HEK293 (cell line): ENCODE data around the gene HEXIM1.

ENCODE experiments used
- CTCF ChIA-PET: fragments of 350-600 bp; formaldehyde crosslinking; extraction: SDS; loops from one replicate; lab custom pipeline; 2021; ENCODE audit warnings: antibody characterized with exemption; lab: Yijun Ruan, JAX
- POLR2A ChIA-PET: fragments of 300-600 bp; formaldehyde crosslinking; extraction: SDS; loops from one replicate; lab custom pipeline; 2020; ENCODE audit warnings: antibody characterized with exemption, inconsistent platforms; lab: Yijun Ruan, JAX
- H3K27ac ChIP-seq: fragments of 200-500 bp; sonication (Bioruptor generic); 2 replicates; pipeline ENCODE4 v1.5.1; 2014; ENCODE audit warnings: low read depth, low read length, control low read depth, inconsistent platforms; ENCODE audit errors: extremely low read depth
- H3K36me3 ChIP-seq, 2 experiments: fragments of 200-500 bp in 1 of 2; sonication (Bioruptor generic) in 1 of 2; 1 replicate in 1 of 2; 2 replicates in 1 of 2; pipeline ENCODE4 v1.5.1; 2014 to 2017; ENCODE audit warnings: inconsistent platforms in 2 of 2, low read length in 2 of 2; ENCODE audit not compliant: control insufficient read depth in 2 of 2, insufficient read depth in 1 of 2
- H3K4me1 ChIP-seq: fragments of 200-500 bp; sonication (Bioruptor generic); 2 replicates; pipeline ENCODE4 v1.5.1; 2014; ENCODE audit warnings: mild to moderate bottlenecking, low read length, inconsistent platforms; ENCODE audit not compliant: control insufficient read depth, insufficient read depth
- H3K4me3 ChIP-seq: 2 replicates; pipeline ENCODE4 v1.5.1; 2011; ENCODE audit warnings: low read depth, mild to moderate bottlenecking, control low read depth, low read length, moderate library complexity
- H3K9me3 ChIP-seq: fragments of 200-500 bp; sonication (Bioruptor generic); 2 replicates; pipeline ENCODE4 v1.5.1; 2014; ENCODE audit warnings: low read depth, low read length, inconsistent platforms; ENCODE audit not compliant: control insufficient read depth, insufficient read depth
- HOXD13 ChIP-seq: sonication (generic); formaldehyde crosslinking; IDR thresholded peaks from 2 replicates; pipeline ENCODE4 v1.8.0; 2022; ENCODE audit warnings: missing genetic modification reagents, borderline replicate concordance
- MZF1 ChIP-seq: fragments of 450-650 bp; formaldehyde crosslinking; IDR thresholded peaks from 2 replicates; pipeline ENCODE4 v1.5.1; 2017; ENCODE audit warnings: missing biosample characterization, missing genetic modification characterization, borderline replicate concordance
- PRDM10 ChIP-seq: fragments of 450-650 bp; formaldehyde crosslinking; IDR thresholded peaks from 2 replicates; pipeline ENCODE4 v1.5.1; 2016; ENCODE audit warnings: missing biosample characterization, missing genetic modification characterization
- ZBTB8A ChIP-seq: fragments of 450-650 bp; formaldehyde crosslinking; IDR thresholded peaks from 2 replicates; pipeline ENCODE4 v1.5.1; 2016; ENCODE audit warnings: missing biosample characterization, missing genetic modification characterization
- ZFHX2 ChIP-seq: fragments of 450-650 bp; formaldehyde crosslinking; conservative IDR thresholded peaks from 2 replicates; pipeline ENCODE4 v1.5.1; 2016; ENCODE audit warnings: missing biosample characterization, missing genetic modification characterization
- ZNF311 ChIP-seq: fragments of 450-650 bp; formaldehyde crosslinking; IDR thresholded peaks from 2 replicates; pipeline ENCODE4 v1.5.1; 2017; ENCODE audit warnings: missing biosample characterization, missing genetic modification characterization, borderline replicate concordance
- ZNF391 ChIP-seq: fragments of 450-650 bp; formaldehyde crosslinking; IDR thresholded peaks from 2 replicates; pipeline ENCODE4 v1.5.1; 2016; ENCODE audit warnings: low read depth, missing biosample characterization, missing genetic modification characterization, borderline replicate concordance
- ZNF426 ChIP-seq: fragments of 450-650 bp; formaldehyde crosslinking; IDR thresholded peaks from 2 replicates; pipeline ENCODE4 v1.5.1; 2017; ENCODE audit warnings: missing biosample characterization, missing genetic modification characterization, mild to moderate bottlenecking, inconsistent platforms, moderate library complexity
- ZNF600 ChIP-seq: fragments of 450-650 bp; formaldehyde crosslinking; IDR thresholded peaks from 2 replicates; pipeline ENCODE4 v1.5.1; 2016; ENCODE audit warnings: missing biosample characterization, missing genetic modification characterization
- TF ChIP-seq, protein P1 (sequence below): fragments of 450-650 bp; formaldehyde crosslinking; IDR thresholded peaks from 2 replicates; pipeline ENCODE4 v1.5.1; 2017; ENCODE audit warnings: missing biosample characterization, missing genetic modification characterization
- TF ChIP-seq, protein P2 (sequence below): fragments of 450-650 bp; formaldehyde crosslinking; conservative IDR thresholded peaks from 2 replicates; pipeline ENCODE4 v1.5.1; 2016; ENCODE audit warnings: low read depth, missing biosample characterization, missing genetic modification characterization

The HEXIM1 gene

GRCh38 chr17:45108051-45108450 lies 40.2 kb upstream of the HEXIM1 start:
- peaks cover 21 to 82% of the 10 kb centered on the region in 2 experiments; a peak in 2 of 3 replicates for H3K36me3 ChIP-seq
- H3K27ac ChIP-seq: peak overlapping the region; percentile 17; the same call in 1 of the 2 replicates
- no peaks in the 10 kb centered on the region for H3K9me3 ChIP-seq
- no peaks in the 10 kb centered on the region for H3K4me1 ChIP-seq
- no peak overlapping the region for H3K4me3 ChIP-seq
- no peak for TF ChIP-seq ZNF391 (tag by site-specific recombination)
- TF ChIP-seq ZNF426: no peak
- TF ChIP-seq ZBTB8A (tag by site-specific recombination): no peak
- TF ChIP-seq, protein P1, sequence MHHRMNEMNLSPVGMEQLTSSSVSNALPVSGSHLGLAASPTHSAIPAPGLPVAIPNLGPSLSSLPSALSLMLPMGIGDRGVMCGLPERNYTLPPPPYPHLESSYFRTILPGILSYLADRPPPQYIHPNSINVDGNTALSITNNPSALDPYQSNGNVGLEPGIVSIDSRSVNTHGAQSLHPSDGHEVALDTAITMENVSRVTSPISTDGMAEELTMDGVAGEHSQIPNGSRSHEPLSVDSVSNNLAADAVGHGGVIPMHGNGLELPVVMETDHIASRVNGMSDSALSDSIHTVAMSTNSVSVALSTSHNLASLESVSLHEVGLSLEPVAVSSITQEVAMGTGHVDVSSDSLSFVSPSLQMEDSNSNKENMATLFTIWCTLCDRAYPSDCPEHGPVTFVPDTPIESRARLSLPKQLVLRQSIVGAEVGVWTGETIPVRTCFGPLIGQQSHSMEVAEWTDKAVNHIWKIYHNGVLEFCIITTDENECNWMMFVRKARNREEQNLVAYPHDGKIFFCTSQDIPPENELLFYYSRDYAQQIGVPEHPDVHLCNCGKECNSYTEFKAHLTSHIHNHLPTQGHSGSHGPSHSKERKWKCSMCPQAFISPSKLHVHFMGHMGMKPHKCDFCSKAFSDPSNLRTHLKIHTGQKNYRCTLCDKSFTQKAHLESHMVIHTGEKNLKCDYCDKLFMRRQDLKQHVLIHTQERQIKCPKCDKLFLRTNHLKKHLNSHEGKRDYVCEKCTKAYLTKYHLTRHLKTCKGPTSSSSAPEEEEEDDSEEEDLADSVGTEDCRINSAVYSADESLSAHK (tag by site-specific recombination): no peak
- TF ChIP-seq, all 188 proteins: peak for 0
- ChIA-PET POLR2A (interaction anchor here (0.5 to 1.8 kb wide), 3 partner anchors 9 to 40 kb away, joined by 3 to 4 read pairs (median 3); partner anchors contain the start of gene HEXIM1), CTCF (interaction anchor here (0.5 to 3.3 kb wide), 8 partner anchors 9 to 1188 kb away, joined by 3 to 21 read pairs (median 6); partner anchors contain the start of genes ACBD4 and PLCD3)

DNA sequence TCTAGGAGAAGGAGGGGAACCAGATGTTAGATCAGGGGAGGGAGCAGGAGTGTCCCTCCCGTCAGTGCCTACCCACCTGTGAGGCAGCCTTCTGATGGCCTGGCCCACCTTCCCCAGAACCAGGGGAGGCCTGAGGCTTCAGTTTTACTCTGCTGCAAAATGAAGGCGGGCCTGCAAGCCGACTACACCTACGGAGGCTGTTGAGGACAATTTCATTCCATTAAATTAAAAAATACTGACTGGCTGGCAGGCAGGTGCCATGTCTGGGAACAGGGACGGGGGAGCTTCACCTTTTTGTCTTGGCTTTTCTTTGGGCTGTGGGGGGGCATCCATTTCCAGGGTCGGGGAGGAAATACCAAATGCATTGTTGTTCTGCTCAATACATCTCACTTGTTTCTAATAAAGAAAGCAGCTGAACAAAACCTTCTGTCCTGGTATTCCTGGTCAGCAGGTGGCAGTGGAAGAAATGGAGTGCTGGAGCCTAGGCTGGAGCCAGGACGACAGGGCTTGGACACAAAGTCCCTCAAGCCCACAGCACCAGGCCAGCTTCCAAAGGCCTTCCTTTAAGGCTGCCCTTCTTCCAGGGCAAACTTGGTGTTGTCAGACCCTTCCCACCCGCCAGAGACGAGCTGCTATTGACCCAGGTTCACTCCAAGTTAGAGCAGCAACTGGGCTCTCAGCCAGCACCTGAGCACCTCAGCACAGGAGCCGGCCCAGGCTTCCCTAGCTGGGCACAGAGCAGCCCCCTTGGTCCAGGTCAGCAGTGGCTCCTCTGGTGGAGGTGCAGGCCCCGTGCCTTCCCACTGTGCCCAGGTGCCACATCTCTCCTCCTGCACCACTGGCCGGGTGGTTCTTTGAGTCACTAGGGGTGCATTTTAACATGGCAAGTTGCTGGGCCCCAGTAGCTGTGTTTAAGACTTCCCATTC lies 39.4 kb upstream of the HEXIM1 start:
- Histone ChIP-seq H3K4me1 (no peaks in the 10 kb centered on the region), H3K27ac (peak overlapping the region; percentile 4; the same call in 1 of the 2 replicates), H3K9me3 (no peaks in the 10 kb centered on the region), H3K4me3 (no peak overlapping the region), H3K36me3 (peaks cover 13 to 82% of the 10 kb centered on the region in 2 experiments; a peak in 2 of 3 replicates)
- CTCF ChIA-PET: interaction anchor here (0.5 to 3.3 kb wide), 9 partner anchors 10 to 1189 kb away, joined by 3 to 21 read pairs (median 5); partner anchors contain the start of genes ACBD4 and PLCD3
- TF ChIP-seq MZF1: no peak
- 0 out of 2 replicates have a peak, but pooled peaks have one; percentile 9 for TF ChIP-seq ZFHX2 (tag by site-specific recombination)
- peak; percentile 52 for TF ChIP-seq ZNF600 (tag by site-specific recombination)
- peak; percentile 95 for TF ChIP-seq PRDM10
- POLR2A ChIA-PET: interaction anchor here (1.1 to 1.8 kb wide), 3 partner anchors 9 to 48 kb away, joined by 3 to 4 read pairs (median 3); partner anchors contain the start of gene HEXIM1

DNA sequence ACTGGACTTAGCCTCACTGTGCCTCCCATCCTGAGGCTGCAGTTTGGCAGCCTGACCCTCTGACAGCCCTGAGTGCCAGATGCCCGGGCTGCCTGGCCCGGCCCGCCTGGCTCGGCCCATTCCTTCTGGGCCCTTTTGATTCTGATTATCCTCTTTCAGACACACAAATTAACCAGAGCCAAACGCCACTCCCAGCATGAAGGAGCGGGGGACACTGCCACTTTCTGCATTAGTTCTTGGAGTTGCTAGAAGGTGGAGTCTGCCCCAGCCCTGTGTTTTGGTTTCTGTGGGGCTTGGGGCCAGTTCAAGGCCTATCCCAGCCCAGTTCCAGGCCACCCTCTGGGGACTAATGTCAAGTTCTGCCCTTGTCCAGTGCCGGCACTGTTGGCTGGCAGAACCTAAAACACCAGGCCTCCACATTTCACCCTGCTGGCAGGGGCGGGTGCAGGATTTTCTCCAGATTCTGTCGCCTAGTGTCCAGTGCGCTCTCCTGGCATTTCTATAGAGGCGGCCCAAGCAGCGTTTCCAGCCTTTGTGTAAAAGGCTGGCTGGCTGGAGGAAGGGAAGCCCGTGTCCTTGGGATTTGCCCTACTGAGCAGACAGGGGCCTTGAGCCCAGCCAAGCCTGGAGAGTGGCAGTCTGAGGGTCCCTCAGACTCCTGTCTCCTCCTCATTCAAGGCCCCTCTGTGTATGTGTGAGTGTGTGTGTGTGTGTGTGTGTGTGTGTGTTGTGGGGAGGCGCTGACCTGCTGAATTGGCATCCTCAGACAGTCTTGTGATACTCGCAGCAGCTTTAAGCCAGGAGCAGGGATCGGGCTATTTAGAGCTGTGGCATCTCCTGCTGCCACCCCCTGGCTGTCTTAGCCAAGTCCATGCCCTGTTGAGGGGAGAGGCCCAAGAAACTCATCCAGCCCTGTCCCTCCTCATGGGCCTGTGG lies 37.3 kb upstream of the HEXIM1 start:
- ChIA-PET CTCF (interaction anchor here (1.8 kb wide), 1 partner anchor 25 kb away, joined by 9 read pairs; the partner anchor contains the start of gene ACBD4), POLR2A (interaction anchor here (1.5 kb wide), 1 partner anchor 17 kb away, joined by 4 read pairs; no protein-coding TSS in a partner anchor)
- H3K9me3 ChIP-seq: no peaks in the 10 kb centered on the region
- no peak overlapping the region for H3K27ac ChIP-seq
- H3K4me1 ChIP-seq: no peaks in the 10 kb centered on the region
- H3K4me3 ChIP-seq: no peak overlapping the region
- H3K36me3 ChIP-seq: peaks cover 3 to 67% of the 10 kb centered on the region in 2 experiments; a peak in 2 of 3 replicates
- TF ChIP-seq ZNF311 (tag by site-specific recombination): no peak
- TF ChIP-seq, protein P2, sequence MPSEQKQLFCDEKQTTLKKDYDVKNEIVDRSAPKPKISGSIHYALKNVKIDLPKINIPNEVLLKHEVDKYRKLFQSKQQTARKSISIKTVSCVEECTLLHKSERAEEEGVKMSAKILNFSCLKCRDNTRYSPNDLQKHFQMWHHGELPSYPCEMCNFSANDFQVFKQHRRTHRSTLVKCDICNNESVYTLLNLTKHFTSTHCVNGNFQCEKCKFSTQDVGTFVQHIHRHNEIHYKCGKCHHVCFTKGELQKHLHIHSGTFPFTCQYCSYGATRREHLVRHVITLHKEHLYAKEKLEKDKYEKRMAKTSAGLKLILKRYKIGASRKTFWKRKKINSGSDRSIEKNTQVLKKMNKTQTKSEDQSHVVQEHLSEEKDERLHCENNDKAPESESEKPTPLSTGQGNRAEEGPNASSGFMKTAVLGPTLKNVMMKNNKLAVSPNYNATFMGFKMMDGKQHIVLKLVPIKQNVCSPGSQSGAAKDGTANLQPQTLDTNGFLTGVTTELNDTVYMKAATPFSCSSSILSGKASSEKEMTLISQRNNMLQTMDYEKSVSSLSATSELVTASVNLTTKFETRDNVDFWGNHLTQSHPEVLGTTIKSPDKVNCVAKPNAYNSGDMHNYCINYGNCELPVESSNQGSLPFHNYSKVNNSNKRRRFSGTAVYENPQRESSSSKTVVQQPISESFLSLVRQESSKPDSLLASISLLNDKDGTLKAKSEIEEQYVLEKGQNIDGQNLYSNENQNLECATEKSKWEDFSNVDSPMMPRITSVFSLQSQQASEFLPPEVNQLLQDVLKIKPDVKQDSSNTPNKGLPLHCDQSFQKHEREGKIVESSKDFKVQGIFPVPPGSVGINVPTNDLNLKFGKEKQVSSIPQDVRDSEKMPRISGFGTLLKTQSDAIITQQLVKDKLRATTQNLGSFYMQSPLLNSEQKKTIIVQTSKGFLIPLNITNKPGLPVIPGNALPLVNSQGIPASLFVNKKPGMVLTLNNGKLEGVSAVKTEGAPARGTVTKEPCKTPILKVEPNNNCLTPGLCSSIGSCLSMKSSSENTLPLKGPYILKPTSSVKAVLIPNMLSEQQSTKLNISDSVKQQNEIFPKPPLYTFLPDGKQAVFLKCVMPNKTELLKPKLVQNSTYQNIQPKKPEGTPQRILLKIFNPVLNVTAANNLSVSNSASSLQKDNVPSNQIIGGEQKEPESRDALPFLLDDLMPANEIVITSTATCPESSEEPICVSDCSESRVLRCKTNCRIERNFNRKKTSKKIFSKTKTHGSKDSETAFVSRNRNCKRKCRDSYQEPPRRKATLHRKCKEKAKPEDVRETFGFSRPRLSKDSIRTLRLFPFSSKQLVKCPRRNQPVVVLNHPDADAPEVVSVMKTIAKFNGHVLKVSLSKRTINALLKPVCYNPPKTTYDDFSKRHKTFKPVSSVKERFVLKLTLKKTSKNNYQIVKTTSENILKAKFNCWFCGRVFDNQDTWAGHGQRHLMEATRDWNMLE (tag by site-specific recombination): no peak
- no peak for TF ChIP-seq HOXD13
